Stimulated activated naive B cell treated with anti-CD40 and anti-IgM and Interleukin-4, amounts not matched to agents 10 μg/mL and 1 μg/mL and 100 μg/mL, for 72 hours (primary cell): Measurements from ENCODE around the gene ANKRD13D.
A peak's percentile ranks its signal among the peaks of the same experiment; 100 is the strongest.
"Not testable (repeated sequence)": the region's sequence is repeated elsewhere in the genome, so short reads cannot be mapped to it uniquely, and the experiment has no call there.

Experiments
- ATAC-seq, 2 donors: fragments of 150-1000 bp; cut with Tn5 transposase; replicated peaks; 2 replicates each; pipeline ENCODE4 v1.10.0; 2021; ENCODE audit warnings: moderate library complexity in 1 of 2
- DNase-seq: peaks from one replicate; pipeline ENCODE4 v3.0.0; 2021
- H3K27ac Mint-ChIP-seq: one replicate; pipeline ENCODE4 v1.8.0; 2022; ENCODE audit warnings: mild to moderate bottlenecking, mixed read lengths
- H3K27me3 Mint-ChIP-seq, 2 donors: one replicate each; pipeline ENCODE4 v1.8.0; 2022; ENCODE audit warnings: mixed read lengths in 2 of 2
- H3K36me3 Mint-ChIP-seq, 2 donors: one replicate each; pipeline ENCODE4 v1.8.0; 2022; ENCODE audit warnings: mixed read lengths in 2 of 2, mild to moderate bottlenecking in 1 of 2
- H3K4me1 Mint-ChIP-seq, 2 donors: one replicate each; pipeline ENCODE4 v1.8.0; 2022; ENCODE audit warnings: mixed read lengths in 2 of 2, mild to moderate bottlenecking in 1 of 2
- H3K4me3 Mint-ChIP-seq, 2 donors: one replicate each; pipeline ENCODE4 v1.8.0; 2022; ENCODE audit warnings: mild to moderate bottlenecking in 2 of 2, mixed read lengths in 2 of 2, moderate library complexity in 1 of 2
- H3K9me3 Mint-ChIP-seq, 2 donors: one replicate each; pipeline ENCODE4 v1.8.0; 2022; ENCODE audit warnings: mixed read lengths in 2 of 2, mild to moderate bottlenecking in 1 of 2

Gene ANKRD13D

DNA sequence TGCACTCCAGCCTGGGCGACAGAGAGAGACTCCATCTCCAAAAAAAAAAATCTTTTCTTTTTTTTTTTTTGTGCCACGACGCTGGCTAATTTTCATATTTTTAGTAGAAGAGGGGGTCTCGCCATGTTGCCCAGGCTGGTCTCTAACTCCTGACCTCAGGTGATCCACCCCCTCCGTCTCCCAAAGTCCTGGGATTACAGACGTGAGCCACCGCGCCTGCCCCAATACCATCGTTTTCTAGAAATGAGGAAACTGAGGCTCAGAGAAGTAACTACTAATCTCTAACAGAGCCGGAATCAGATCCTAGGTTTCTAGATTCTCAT, 27.7 kb downstream of the ANKRD13D start:
- H3K27ac Mint-ChIP-seq: peak overlapping the region; percentile 96
- peaks cover 29 to 39% of the 10 kb centered on the region in 2 donors for H3K4me1 Mint-ChIP-seq
- no peaks in the 10 kb centered on the region for H3K36me3 Mint-ChIP-seq
- DNase-seq (no peak), ATAC-seq (no peak)
- H3K27me3 Mint-ChIP-seq: no peaks in the 10 kb centered on the region
- H3K4me3 Mint-ChIP-seq: peak overlapping the region; percentile 85 to 96
- no peaks in the 10 kb centered on the region for H3K9me3 Mint-ChIP-seq

DNA sequence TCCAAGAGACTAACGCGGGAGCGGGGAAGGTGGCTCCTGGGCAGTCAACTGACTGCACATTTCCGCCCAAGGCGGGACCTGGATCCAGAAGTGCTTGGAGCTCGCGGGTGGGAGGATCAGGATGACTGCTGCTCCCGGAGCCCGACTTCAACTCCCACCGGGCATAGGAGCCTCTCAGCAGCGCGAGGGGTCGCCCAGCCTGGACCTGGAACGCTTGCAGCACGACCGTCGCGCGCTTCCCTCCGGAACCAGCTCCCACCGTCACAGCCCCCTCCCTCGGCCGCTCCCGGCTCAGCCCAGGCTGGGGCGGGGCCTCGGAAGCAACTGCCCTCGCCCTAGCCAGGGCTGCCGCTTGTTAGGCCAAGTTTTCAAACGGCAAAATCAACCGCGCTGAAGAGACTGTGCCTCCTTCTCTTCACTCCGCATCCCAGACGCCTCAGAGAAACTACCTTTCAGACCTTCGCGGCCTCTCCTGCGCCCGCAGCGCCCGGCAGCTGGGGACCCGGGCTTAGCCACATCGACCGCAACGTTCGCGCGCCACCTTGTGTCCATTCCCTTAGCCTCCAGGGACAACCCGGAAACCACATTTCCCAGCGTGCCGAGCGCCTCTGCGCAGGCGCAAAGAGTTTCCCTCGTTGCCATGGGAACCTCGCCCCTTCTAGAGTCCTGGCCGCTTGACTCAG, 28.2 kb downstream of the ANKRD13D start:
- peak overlapping the region; percentile 96 for H3K27ac Mint-ChIP-seq
- H3K4me1 Mint-ChIP-seq: peaks cover 26 to 41% of the 10 kb centered on the region in 2 donors
- no peaks in the 10 kb centered on the region for H3K27me3 Mint-ChIP-seq
- peak overlapping the region; percentile 85 to 96 for H3K4me3 Mint-ChIP-seq
- ATAC-seq (peak; percentile 81 to 89), DNase-seq (peak; percentile 95)
- no peaks in the 10 kb centered on the region for H3K36me3 Mint-ChIP-seq
- H3K9me3 Mint-ChIP-seq: no peaks in the 10 kb centered on the region

DNA sequence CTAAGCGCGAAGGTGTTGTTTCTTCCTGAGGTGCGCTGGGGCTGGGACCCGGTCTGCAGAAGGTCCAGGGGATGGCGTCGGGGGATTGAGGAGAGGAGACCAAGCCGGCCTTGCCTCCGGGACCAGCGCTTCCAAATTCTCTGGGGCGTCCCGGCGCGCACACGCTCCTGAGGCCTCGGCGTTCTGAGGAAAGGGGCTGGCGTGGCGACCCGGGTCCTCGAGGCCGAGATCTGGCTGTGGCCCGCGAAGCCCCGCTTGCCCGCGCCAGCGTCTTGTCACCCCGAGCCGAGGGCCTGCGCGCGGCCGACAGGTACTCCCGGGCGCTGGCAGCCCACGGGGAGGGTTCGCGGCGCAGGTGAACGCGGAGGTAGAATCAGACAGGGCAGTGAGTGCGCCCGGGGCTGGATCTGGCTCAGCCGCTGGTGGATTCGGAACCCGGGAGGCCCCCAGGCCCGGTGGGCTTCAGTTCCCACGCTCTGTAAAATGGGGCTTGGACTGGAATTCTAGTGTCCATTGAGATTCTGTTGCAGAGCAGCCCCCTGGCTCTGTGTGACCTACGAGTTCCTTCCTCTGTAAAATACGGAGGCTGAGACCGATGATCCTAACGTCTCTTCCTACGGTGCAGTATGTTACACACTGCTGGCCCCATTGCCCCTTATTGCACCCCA, 28.9 kb downstream of the ANKRD13D start:
- Mint-ChIP-seq H3K4me1 (peaks cover 20 to 40% of the 10 kb centered on the region in 2 donors), H3K36me3 (no peaks in the 10 kb centered on the region), H3K27me3 (no peaks in the 10 kb centered on the region), H3K27ac (peak overlapping the region; percentile 96), H3K9me3 (no peaks in the 10 kb centered on the region), H3K4me3 (peak overlapping the region; percentile 85 to 96)
- DNase-seq (no peak), ATAC-seq (peak; percentile 30 to 33)

DNA sequence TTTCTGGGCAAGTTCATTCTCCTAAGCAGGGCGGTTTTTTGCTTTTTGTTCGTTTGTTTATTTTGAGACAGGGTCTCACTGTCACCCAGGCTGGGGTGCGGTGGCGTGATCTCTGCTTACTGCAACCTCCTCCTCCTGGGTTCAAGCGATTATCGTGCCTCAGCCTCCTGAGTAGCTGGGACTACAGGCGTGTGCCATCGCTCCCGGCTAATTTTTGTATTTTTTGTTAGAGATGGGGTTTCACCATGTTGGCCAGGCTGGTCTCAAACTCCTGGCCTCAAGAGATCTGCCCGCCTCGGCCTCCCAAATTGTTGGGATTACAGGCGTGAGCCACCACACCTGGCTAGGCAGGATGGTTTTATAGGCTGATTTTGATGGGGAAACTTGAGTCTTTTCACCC, 29.8 kb downstream of the ANKRD13D start:
- peaks cover 15 to 34% of the 10 kb centered on the region in 2 donors for H3K4me1 Mint-ChIP-seq
- not testable (repeated sequence) for H3K36me3 Mint-ChIP-seq, ATAC-seq, DNase-seq, H3K9me3 Mint-ChIP-seq, H3K27me3 Mint-ChIP-seq
- H3K27ac Mint-ChIP-seq: peak overlapping the region; percentile 52
- H3K4me3 Mint-ChIP-seq: peak overlapping the region in 1 of 2 donors; percentile 96

DNA sequence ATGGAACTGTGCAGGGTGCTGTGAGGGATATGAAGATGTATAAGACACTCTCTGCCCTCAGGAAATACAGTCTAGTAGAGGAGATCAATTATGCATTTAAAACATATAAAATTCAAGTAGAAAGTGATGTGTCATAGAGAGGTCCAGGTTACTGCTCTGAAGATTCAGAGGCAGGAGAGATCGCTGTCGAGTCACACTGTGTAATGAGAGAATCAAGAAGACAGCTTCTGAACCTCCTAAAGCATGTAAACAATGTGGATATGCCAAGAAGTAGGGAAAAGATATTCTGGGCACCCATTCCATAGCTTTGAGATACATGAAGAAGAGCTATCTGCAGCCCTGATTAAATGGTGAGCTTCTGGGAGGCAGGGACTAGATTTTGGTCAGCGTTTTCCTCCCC, 30.9 kb downstream of the ANKRD13D start:
- no peak overlapping the region for H3K27ac Mint-ChIP-seq

DNA sequence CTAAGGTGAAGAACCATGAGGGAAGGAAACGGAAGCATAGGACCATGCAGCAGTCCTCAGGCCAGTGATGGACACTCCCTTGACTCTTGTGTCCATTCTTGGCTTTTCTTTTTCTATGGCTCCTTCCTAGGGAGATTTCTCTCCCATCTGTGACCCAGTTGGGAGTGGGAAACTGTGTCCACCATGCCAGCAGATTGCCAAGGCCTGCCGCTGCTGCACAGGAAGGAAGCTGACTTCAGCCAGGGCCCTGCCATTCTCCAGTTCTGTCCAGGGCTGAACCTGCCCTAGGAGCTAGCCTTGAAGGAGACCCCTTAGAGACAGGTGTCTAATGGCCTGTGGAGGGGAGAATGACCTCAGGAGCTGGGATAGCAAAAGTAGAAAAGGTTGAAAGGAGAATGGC, 31.6 kb downstream of the ANKRD13D start:
- H3K27me3 Mint-ChIP-seq: no peaks in the 10 kb centered on the region
- no peak overlapping the region for H3K27ac Mint-ChIP-seq
- H3K9me3 Mint-ChIP-seq: no peaks in the 10 kb centered on the region
- H3K4me3 Mint-ChIP-seq: no peak overlapping the region
- H3K36me3 Mint-ChIP-seq: peaks cover 0 to 2% of the 10 kb centered on the region in 2 donors
- no peak for ATAC-seq
- no peak for DNase-seq
- H3K4me1 Mint-ChIP-seq: peaks cover 10 to 34% of the 10 kb centered on the region in 2 donors

More for the DNA sequence above, 30.9 kb downstream of the ANKRD13D start:
- no peaks in the 10 kb centered on the region for H3K27me3 Mint-ChIP-seq
- no peak overlapping the region for H3K4me3 Mint-ChIP-seq
- peaks cover 0 to 2% of the 10 kb centered on the region in 2 donors for H3K36me3 Mint-ChIP-seq
- peaks cover 12 to 34% of the 10 kb centered on the region in 2 donors for H3K4me1 Mint-ChIP-seq
- no peaks in the 10 kb centered on the region for H3K9me3 Mint-ChIP-seq
- no peak for ATAC-seq
- no peak for DNase-seq

DNA sequence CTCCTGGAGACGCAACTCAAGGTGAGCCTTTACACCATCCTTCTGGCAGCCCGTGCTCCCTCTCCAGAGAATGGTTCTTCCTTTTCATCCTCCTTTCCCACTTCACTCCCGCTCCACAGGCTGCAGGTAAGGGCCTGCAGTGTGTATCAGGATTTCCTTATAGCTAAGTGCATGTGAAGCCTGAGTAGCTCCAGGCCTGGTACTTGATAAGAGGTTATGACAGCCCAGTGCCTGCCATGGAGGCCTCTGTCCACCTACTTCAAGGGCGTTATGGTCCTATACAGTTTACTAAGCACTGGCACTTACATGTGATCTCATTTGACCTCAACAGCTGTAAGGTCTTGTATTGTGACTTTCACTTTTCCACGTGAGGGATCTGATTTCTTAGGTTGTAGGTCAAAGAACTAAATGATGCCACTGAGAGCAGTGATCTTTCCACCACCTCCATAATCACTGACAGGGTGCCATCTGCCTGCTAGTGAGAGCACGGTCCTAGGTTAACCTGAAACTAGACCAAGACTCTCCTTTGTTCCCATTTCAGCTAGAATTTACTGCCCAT, 32.3 kb downstream of the ANKRD13D start:
- no peaks in the 10 kb centered on the region for H3K27me3 Mint-ChIP-seq
- no peak overlapping the region for H3K4me3 Mint-ChIP-seq
- H3K9me3 Mint-ChIP-seq: no peaks in the 10 kb centered on the region
- H3K36me3 Mint-ChIP-seq: peaks cover 0 to 4% of the 10 kb centered on the region in 2 donors
- ATAC-seq (no peak), DNase-seq (no peak)
- no peak overlapping the region for H3K27ac Mint-ChIP-seq
- peaks cover 10 to 34% of the 10 kb centered on the region in 2 donors for H3K4me1 Mint-ChIP-seq

DNA sequence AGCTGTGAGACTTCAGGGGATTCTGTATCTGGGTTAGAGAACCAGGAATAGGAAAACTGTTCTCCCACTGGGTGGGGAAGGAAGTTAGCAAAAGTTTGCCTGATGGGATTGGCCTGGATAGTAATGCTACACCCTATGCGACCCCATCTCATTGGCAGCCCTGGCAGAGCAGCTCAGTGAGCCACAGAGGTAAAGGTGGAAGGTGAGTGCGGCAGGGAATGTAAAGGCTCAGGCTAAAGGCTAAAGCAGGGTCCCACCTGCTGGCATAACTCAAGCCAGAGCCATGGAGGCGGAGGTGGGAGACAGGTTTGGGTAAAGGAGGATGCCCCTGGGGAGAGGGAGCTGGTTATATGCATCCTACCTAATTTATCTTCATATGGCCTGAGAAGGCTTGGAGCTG, 32.9 kb downstream of the ANKRD13D start:
- no peaks in the 10 kb centered on the region for H3K27me3 Mint-ChIP-seq
- no peak for DNase-seq
- H3K4me3 Mint-ChIP-seq: no peak overlapping the region
- H3K27ac Mint-ChIP-seq: no peak overlapping the region
- H3K4me1 Mint-ChIP-seq: peaks cover 10 to 34% of the 10 kb centered on the region in 2 donors
- peaks cover 0 to 4% of the 10 kb centered on the region in 2 donors for H3K36me3 Mint-ChIP-seq
- ATAC-seq: no peak
- no peaks in the 10 kb centered on the region for H3K9me3 Mint-ChIP-seq

DNA sequence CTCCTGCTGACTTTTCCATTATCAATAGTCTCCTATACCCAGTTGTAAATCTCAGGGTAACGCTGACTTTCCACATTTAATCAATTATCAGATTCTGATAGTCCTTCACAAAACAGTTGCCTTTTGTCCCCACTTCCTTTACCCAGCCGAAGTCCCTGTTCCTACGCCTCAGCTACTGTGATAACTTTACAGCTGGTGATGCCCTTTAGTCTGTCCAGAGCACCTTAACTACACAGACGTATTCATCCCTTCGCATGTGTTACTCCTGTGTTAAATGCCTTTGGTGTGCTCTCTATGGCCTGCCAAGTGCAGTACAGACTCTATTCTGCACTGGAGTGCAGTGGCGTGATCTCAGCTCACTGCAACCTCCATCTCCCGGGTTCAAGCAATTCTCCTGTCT, 34.4 kb downstream of the ANKRD13D start:
- Mint-ChIP-seq H3K27ac (no peak overlapping the region), H3K4me1 (peaks cover 7 to 30% of the 10 kb centered on the region in 2 donors), H3K36me3 (peaks cover 0 to 4% of the 10 kb centered on the region in 2 donors), H3K27me3 (no peaks in the 10 kb centered on the region), H3K4me3 (no peak overlapping the region), H3K9me3 (no peaks in the 10 kb centered on the region)
- DNase-seq (no peak), ATAC-seq (no peak)

DNA sequence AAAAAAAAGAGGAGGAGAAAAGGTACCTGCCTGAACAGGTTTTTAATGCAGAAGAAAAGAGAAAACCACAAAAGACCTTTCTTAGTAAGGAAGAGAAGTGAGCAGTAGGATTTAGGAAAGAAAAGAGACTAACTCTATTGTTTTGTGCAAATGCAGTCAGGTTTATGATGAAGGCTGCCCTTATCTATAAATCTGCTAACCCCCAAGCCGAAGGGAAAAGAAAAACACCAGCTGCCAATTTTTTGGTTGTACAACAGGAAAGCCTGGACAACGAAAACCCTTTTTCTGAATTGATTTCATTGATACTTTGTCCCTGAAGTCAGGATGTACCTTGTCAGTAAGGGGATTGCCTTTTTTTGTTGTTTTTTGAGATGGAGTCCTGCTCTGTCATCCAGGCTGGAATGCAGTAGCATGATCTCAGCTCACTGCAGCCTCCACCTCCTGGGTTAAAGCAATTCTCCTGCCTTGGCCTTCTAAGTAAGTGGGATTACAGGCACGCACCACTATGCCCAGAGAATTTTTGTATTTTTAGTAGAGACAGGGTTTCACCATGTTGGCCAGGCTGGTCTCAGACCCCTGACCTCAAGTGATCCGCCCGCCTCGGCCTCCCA, 43.1 kb downstream of the ANKRD13D start:
- Mint-ChIP-seq H3K27ac (no peak overlapping the region), H3K4me1 (peaks cover 3 to 4% of the 10 kb centered on the region in 2 donors), H3K27me3 (no peaks in the 10 kb centered on the region), H3K9me3 (no peaks in the 10 kb centered on the region), H3K4me3 (no peak overlapping the region), H3K36me3 (peaks cover 0 to 8% of the 10 kb centered on the region in 2 donors)
- DNase-seq (no peak), ATAC-seq (no peak)

DNA sequence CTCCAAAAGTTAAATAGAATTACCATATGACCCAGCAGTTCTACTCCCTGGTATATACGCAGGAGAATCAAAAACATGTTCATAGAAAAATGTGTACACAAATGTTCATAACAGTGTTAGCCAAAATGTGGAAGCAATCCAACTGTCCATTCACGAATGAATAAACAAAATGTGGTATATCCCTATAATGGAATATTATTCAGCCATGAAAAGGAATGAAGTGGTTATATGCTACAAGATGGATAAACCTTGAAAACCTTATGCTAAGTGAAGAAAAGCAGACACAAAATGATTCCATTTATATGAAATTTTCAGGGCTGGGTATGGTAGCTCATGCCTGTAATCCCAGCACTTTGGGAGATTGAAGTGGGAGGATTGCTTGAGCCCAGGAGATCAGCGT, 48.2 kb downstream of the ANKRD13D start:
- H3K36me3 Mint-ChIP-seq: peaks cover 0 to 12% of the 10 kb centered on the region in 2 donors
- no peaks in the 10 kb centered on the region for H3K27me3 Mint-ChIP-seq
- ATAC-seq: no peak
- H3K4me1 Mint-ChIP-seq: peaks cover 1 to 4% of the 10 kb centered on the region in 2 donors
- no peaks in the 10 kb centered on the region for H3K9me3 Mint-ChIP-seq
- no peak for DNase-seq
- H3K4me3 Mint-ChIP-seq: no peak overlapping the region
- H3K27ac Mint-ChIP-seq: no peak overlapping the region

DNA sequence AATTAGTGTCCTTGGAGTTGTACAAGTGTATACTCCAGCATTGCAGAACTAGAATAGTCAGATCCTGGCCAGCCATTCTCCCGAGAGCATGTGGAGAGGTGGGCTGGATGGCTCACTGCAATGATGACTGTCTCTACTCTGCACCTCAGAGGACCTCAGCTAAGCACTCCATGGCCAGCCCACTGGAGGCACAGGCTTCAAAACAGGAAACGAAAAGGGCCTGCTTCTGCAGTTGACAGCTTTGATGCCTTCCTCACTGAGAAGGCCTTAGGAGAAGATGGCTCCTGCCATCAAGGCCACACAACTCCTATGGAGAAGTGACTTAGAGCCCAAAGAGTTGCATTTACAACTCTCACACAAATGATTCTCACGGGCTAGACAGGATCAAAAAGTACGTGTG, 55.2 kb downstream of the ANKRD13D start:
- H3K4me3 Mint-ChIP-seq: peak overlapping the region in 1 of 2 donors; percentile 44
- H3K36me3 Mint-ChIP-seq: peaks cover 0 to under 1% of the 10 kb centered on the region in 2 donors
- no peak for DNase-seq
- ATAC-seq: peak; percentile 79
- H3K9me3 Mint-ChIP-seq: no peaks in the 10 kb centered on the region
- peak overlapping the region; percentile 89 for H3K27ac Mint-ChIP-seq
- peaks cover 37 to 52% of the 10 kb centered on the region in 2 donors for H3K4me1 Mint-ChIP-seq
- H3K27me3 Mint-ChIP-seq: no peaks in the 10 kb centered on the region

DNA sequence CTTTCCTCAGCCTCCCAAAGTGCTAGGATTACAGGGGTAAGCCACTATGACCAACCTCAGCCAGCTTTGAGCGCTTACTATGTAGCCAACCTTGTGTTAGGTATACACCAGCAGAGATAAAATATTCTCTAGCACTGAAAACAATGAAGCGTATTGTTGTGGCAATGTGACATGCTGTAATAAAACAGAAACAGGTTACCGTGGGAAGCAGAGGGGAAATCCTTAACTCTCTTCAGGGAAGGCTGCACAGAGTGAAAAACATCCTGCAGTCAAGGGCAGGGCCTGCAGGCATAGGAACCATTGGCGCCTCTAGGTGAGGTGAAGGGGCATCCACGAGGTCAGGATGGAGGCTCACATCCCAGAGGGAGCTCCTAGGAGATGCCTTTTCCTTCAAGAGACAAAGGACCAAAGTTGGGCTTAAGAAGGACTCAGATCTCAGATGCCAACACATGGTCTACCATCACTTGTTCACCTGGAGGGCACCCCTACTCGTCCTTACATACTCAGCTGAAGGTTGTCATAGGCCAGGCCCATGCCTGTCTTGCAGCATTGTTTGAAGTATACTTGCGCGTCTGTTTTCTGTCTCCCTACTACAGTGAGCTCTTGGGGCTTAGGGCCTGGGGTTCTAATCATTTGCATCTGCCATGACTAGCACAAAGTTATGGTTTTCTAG, 56.3 kb downstream of the ANKRD13D start:
- Mint-ChIP-seq H3K36me3 (peaks cover 0 to 7% of the 10 kb centered on the region in 2 donors), H3K4me1 (peaks cover 47 to 64% of the 10 kb centered on the region in 2 donors), H3K4me3 (peak overlapping the region; percentile 9 to 39), H3K9me3 (no peaks in the 10 kb centered on the region), H3K27me3 (no peaks in the 10 kb centered on the region), H3K27ac (peak overlapping the region; percentile 81)
- ATAC-seq (peak; percentile 69 to 71), DNase-seq (no peak)
